HG02943 (cell line): ENCODE results near the gene TUBE1.

Experiments used
- ATAC-seq: cut with Tn5 transposase; IDR thresholded peaks from one replicate; pipeline ENCODE4 v1.9.1; 2021; ENCODE audit warnings: mild to moderate bottlenecking, low read depth, moderate library complexity; ENCODE audit not compliant: unreplicated experiment

TUBE1 gene

DNA sequence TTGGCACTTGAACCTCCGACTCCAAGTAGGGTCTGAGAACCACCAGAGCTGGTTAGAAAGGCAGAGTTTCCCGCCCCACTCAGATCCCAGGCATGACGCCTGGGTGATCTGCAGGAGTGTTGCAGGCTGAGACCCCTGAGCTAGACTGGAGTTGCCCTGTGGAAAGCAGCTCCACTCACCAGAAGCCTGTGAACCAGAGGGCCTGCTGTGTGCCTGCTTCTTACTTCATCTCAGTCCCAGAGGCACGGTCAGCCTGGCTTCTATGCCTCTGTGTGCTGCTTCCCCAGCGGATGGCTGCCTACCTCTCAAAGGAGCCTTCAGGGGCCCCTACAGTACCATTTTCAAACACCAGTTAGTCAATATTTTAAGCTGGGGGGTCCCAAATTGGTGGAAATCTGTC is 49.0 kb downstream of the TUBE1 start:
- no peak for ATAC-seq

DNA sequence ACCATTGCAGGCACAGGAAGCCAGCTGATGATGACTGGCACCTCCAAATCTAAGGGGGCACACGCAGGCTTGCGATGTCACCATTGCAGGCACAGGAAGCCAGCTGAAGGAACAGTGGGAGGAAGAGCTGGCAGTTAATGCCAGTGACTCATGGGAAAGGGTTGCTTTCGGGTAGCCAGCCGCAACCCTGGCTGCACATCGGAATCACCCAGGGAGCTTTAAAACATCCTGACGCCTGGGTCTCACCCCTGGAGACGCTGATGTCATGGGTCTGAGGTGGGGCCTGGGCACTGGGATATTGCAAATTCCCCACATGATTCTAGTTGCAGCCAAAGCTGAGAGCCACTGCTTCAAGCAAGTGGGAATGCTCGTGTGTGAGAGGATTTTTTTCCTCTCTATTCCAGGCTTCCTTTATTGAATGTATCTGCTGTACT is 49.5 kb downstream of the TUBE1 start:
- no peak for ATAC-seq

DNA sequence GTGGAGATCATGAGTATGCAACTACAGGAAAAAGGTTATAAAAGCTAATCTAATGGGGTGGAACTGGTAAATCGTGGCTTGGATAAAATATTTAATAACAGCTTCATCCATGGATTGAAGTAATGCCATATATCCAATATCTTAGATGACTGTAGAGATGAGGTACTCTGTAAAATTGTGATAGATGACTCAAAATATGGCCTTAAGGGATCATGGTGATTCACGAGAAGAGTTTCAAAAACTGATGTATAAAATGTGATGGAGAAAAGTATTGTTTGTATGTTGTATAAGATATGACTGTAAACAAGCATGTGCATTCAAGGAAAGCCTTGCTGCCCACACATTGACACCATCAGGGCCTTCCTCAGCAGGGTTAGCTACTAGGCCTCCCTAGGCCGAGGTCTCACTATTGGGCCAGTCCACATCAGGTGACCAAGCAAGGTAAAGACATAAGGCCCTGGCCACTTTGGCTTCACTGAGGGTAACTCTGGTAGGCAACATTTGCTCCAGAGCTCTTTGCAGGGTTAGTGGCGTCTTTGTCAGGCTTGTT is 51.1 kb downstream of the TUBE1 start:
- ATAC-seq: no peak

DNA sequence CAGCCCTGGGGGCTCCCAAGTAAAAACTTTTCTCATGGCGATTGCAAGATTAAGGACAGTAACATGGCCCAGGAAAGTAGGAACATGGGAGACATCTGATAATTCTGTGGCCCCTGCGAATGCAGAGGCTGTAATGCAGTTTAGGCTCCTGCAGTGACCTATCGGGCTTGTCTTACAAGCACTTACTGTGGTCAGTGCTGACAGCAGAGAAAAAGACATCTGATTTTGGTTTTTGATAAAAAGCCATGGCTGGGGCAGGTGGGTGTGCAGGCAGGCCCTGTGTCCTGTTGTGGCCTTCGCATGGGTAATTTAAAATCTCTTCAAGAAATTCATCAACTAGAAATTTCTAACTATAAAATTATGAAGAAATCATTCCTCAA is 52.7 kb downstream of the TUBE1 start:
- ATAC-seq: no peak

DNA sequence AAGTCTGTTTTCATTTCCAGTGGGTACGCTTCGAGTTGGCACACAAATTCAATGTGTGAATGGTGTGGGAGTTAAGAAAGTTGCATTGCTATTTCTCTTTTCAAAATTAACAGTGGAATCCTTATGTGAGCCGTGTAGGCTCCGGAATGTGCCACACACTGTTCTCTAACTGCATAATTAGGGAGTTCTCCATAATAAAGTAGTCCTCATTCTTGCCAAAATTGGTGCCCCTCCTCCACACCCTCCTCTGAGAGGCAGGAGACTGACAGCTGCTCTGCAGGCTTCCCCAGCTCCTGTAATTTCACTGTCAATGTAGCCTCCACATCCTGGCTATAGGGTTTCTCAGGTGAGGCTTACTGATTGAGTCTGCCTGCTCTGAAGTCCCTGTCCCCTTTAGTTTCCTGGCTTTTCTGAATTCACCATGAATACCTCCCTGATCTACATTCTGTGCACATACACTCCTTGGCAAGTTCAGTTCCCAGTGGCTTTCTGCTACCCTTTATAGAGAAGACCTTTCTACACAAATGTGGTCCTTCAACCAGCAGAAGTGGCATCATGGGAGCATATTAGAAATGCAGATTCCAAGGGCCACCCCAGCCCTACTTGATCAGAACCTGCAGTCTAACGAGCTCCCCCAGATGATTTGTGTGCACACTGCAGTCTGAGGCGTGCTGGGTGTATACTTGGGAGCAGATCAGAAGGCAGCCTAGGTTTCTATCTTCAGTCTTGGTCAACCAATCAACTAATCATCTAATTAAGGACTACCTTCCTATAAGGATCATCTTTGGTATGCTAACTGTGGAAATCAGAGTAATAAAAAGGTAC is 53.3 kb downstream of the TUBE1 start:
- ATAC-seq: no peak

DNA sequence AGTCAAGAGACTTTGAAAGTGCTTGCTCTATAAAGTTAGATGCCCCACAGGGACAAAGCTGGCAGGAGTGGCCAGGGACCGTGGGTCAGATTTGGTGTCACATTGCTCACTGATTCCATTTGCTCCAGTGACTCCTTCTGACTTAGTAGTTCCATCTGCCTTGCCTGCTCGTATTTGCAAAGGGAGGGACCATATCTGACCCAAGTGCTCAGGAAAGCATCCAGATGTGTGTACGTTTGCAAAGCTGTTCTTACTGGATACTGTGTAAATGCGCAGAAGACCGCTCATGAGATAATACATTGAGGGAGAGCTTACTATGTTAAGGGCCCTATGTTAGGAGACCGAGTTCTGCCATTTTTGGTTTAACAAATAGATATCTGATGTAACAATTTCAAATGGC is 54.6 kb downstream of the TUBE1 start:
- no peak for ATAC-seq

DNA sequence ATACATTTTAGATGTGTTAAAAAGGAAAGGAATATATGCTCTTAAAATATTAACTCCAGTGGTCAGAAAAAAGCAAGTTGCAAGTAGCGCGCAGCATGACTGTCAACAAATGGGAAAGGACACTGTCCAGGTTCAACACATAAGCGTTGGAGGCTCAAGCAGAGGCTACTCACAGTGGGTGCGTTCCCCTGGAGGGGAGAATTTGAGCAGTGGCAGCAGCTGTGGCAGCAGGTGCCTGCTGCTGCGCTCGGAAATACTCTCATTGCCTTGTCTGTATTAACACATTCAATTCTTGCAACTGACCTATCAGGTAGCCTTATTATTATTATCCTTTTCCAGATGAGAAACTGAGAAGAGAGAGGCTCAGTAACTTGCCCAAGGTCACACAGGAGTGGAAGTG is 55.3 kb downstream of the TUBE1 start:
- no peak for ATAC-seq

DNA sequence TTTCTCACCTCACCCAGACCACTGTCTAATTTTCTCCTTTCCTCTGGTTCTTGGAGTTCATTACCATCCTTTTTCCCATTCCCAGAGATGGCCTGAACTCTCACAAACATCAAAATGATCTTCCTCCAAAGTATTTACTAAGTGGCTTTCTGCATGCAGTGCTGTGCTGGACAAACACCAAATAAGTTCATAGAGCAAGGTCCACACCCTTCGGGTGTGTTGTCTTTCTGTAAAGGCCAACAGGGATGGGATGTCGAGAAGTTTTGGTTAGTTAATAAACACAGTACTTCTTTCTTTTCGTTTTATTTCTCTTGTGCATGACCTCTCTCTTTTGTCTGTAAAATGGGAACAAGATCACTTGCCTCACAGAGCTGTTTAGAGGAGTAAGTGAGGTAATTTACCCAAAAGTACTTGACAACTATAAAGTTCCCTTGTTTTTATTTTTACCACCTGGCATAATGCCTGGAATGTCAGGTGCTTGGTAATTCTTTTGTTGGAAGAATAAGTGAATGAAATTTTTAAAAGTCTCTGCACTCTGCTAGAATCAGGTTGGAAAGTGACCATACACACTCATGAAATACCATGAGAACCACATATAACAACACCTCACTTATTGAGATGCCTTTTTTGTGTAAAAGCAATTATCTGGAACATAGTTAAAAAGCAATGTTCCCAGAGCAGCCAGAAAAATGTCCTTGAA is 56.2 kb downstream of the TUBE1 start:
- no peak for ATAC-seq

DNA sequence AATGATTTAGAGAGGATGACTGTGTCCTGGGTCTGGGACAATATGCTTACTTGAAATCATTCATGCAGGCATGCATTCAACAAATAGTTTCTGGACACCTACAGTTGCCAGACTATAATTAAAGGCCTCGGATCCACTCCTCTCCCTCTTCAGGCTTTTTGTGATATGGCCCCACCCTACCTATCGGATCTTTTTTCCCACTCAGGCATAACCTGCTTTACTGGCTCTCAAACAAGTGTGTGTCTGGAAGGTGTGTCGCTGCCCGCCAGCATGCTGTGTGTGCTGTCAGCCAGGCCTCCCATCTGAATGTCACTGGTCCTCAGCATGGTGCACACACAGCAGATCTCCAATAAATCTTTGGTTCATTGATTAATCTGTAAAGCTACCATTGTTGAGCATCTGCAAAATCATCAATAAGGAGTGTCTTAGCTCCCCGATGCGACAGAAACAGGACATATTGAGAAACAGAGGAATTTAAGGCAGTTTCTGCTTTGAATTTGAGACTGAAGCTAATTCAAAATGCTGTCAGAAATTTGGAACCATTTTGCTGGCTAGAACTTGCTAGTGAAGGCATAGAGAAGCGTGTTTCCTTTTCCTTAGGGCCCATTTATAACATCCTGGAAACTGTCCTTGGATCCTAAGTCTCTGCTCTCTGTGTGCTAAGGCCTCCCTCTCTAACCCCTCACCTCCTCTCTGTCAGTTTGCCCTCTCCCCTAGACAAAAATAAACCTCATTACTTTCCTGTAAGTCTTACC is 56.9 kb downstream of the TUBE1 start:
- no peak for ATAC-seq

DNA sequence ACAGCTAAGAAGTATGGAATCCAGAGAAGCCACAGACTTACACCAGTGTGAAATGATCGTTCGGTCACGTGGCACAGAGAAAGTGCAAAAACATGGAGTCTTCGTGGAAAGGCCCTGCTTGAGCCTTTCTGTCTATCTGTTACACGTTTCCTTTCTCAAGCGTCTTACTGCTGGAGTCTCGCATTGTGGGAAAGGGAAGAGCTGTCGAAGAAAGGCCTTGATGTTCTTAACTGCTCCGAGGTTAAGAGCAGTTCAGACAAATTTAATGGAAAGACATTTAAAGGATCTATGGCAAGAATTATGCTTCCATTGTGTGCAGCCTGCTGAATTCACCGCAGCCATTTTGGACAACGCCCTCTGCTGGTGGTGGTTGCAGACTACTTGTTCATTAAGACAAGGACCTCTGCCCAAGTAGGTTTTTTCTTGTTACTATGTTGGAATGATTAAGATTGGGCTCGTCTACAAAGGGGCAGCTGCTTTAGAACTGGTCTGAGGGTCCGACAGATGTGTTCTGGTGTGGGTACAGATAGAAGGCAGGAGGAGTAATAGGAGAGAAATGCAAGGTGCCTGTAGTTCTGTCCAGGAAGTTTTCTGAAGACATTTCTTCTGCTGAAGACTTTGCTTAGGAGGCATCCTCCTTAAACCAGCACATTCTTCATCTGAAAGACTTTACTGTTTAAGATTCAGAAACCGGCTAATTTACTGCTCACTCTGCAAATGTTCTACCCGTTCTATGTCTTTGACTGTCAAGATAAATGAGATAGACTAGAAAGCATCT is 58.0 kb downstream of the TUBE1 start:
- ATAC-seq: no peak

DNA sequence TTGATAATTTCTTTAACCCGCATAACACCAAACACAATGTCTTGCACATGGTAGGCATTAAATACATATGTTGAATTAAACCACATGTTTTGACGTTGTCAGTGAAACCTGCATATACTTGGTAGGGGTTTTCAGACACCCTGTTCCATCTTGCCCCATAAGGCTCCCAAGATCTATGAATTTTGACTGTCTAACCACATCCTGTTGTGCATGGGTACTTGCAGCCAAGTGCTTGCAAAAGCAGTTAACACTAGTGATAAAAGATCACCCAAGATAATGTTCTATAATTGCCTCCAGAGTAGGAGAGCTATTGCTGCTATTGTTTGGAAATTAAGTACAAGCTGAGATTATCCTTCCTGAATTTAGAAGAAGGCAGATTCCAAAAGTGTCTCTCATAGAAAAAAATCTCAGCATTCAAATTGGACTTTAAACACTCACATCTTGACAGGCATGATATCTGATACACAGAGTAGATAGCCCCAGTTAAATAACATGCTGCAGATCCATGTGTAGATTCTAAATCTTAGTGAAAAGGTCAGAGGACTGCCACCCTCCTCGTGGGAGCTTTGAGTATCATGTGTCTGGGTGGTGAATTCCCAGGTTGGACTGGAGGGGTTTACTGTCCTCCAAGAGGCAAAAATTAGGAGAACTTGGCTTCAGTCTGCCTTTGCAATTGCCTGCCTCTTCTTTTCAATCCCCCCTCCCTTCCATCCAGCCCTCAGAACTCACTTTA is 59.2 kb downstream of the TUBE1 start:
- ATAC-seq: no peak

DNA sequence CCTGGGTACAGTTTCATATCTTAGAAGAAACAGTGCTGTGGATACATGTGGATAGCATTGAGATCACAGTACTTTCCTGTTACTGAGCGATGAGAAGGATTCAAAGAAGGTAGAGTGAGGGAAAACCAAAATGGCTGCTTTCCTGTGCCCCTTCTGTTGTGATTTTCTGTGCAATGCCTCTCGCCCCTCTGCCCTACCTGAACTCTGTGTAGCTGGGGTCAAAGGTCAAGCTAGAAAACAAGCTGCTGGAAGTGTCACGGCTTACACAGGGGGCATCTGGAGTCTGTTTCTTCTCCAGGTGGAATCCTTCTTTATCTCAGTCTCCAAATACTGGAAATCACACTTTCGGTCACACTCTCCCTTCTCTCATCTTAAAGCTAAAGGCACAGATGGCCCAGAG is 60.3 kb downstream of the TUBE1 start:
- ATAC-seq: no peak

DNA sequence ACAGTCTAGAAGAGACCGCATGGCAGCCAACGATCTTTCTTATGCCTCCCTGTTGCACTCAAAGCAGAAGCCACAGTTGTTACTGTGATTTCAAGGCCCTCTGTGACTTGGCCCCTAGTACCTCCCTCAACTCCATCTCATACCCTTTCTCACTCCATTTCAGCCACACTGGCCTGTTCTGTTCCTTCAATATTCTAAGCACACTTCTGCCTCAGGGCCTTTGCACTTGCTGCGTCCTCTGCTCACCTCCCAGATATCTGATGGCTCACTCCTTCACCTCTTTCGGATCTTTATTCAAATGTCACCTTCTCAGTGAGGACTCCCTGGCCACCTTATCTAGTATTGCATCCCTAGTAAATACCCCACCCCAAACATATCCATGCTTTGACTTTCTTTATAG is 62.8 kb downstream of the TUBE1 start:
- no peak for ATAC-seq

DNA sequence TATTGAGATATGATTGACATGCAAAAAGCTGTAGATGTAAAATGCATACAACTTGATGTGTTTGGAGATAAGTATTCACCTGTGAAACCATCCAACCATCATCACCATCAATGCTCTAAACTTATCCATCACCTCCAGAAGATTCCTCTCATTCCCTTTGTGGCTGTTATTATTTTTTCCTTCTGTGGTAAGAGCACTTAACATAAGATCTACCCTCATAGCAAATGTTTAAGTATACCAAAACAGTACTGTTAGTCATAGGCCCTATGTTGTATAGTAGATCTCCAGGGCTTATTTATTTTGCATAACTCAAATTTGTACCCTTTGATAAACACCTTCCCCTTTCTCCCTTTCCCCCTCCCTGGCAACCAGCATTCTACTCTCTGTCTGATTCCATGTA is 64.5 kb downstream of the TUBE1 start:
- no peak for ATAC-seq

DNA sequence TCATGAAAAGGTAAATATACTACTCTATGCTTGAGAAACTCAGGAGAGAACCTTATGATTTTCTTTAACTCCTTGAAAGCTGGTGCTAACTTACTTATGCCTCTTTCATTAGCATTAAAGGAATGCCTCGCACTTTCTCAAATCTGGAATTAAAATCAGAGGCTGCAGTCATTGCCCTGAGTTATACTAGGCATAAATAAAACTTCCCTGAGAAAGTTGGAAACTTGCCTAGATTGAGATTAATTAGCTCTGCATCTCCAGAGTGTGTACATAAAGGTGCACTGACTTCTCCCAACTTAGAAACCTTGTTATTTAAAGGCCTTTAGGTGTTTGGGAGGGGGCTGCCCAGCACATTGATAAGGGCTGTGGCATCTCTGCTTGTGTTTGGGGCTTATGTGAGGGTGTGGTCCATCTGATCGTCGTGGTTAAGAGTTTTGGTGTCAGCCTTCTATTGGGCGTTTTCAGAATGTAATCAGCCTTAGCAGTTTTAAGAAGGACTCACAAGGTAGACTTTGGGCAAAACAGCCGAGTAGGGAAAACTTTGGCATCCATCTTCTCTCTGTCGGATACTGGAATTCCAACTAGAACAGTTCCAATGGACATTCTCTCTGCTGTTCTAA is 65.5 kb downstream of the TUBE1 start:
- no peak for ATAC-seq
